Measurements from ENCODE around the gene CHAD. TPM values are rescaled to one million over a fixed set of nuclear protein-coding genes. Genes with fewer than 3 reads are reported as not detected.
A peak's percentile ranks its signal among the peaks of the same experiment; 100 is the strongest.

CHAD gene
- total and polyA plus RNA-seq, 2 of the 13 experiments (the other 11 are each of a cell fraction or from before 2014, with no cell fraction given) = 1.4 TPM; not detected in 1

GRCh38 chr17:50428831-50429424 is 39.8 kb downstream of the CHAD start (continued):
- TF ChIP-seq TEAD3 (CRISPR knock-in tag; optimal IDR thresholded peaks at IDR 0.05; ENCODE audit: borderline replicate concordance) = peak; percentile 98
- TF ChIP-seq PAX8 (CRISPR knock-in tag; IDR thresholded peaks at IDR 0.05; ENCODE audit: borderline replicate concordance) = no peak
- no peak; the same call in 1 of the 2 replicates for TF ChIP-seq RAD21 (CRISPR knock-in tag; IDR thresholded peaks at IDR 0.05)
- peak; percentile 24; the same call in 1 of the 2 replicates for TF ChIP-seq ZNF503 (CRISPR knock-in tag; IDR thresholded peaks at IDR 0.05)
- no peak for TF ChIP-seq GATA4 (IDR thresholded peaks at IDR 0.05; ENCODE audit: borderline replicate concordance, low read depth)
- no peak for TF ChIP-seq MAFF (IDR thresholded peaks at IDR 0.05; ENCODE audit: low read depth, low read length)
- TF ChIP-seq KDM4B (CRISPR knock-in tag; IDR thresholded peaks at IDR 0.05) = peak; percentile 80; the same call in 1 of the 2 replicates
- no peak for TF ChIP-seq USF2 (IDR thresholded peaks at IDR 0.05; ENCODE audit: low read depth, low read length)
- TF ChIP-seq USF2 (CRISPR knock-in tag; IDR thresholded peaks at IDR 0.05; ENCODE audit: borderline replicate concordance) = no peak
- peak; percentile 98; the same call in 1 of the 2 replicates for TF ChIP-seq ZNF292 (CRISPR knock-in tag; IDR thresholded peaks at IDR 0.05; ENCODE audit: borderline replicate concordance, low read depth)
- TF ChIP-seq ZGPAT (CRISPR knock-in tag; IDR thresholded peaks at IDR 0.05) = peak; percentile 94
- peak; percentile 86; the same call in 1 of the 2 replicates for TF ChIP-seq AFF4 (CRISPR knock-in tag; IDR thresholded peaks at IDR 0.05)
- TF ChIP-seq ZNF775 (CRISPR knock-in tag; IDR thresholded peaks at IDR 0.05; ENCODE audit: borderline replicate concordance) = no peak; the same call in 1 of the 2 replicates
- TF ChIP-seq ZNF75D (CRISPR knock-in tag; IDR thresholded peaks at IDR 0.05; ENCODE audit: borderline replicate concordance) = no peak
- TF ChIP-seq ZBTB44 (CRISPR knock-in tag; IDR thresholded peaks at IDR 0.05) = no peak
- no peak for TF ChIP-seq ELF4 (CRISPR knock-in tag; IDR thresholded peaks at IDR 0.05; ENCODE audit: borderline replicate concordance)
- TF ChIP-seq CBX1 (IDR thresholded peaks at IDR 0.05; ENCODE audit: low read depth) = peak; percentile 32
- no peak for TF ChIP-seq XBP1 (CRISPR knock-in tag; IDR thresholded peaks at IDR 0.05)
